ENCODE results near the gene NUDT15. TPM values are rescaled to one million over a fixed set of nuclear protein-coding genes. Genes with fewer than 3 reads are reported as not detected.
"Not testable (repeated sequence)": the region's sequence is repeated elsewhere in the genome, so short reads cannot be mapped to it uniquely, and the experiment has no call there.

The NUDT15 gene
- 6.9 TPM for total RNA-seq

DNA sequence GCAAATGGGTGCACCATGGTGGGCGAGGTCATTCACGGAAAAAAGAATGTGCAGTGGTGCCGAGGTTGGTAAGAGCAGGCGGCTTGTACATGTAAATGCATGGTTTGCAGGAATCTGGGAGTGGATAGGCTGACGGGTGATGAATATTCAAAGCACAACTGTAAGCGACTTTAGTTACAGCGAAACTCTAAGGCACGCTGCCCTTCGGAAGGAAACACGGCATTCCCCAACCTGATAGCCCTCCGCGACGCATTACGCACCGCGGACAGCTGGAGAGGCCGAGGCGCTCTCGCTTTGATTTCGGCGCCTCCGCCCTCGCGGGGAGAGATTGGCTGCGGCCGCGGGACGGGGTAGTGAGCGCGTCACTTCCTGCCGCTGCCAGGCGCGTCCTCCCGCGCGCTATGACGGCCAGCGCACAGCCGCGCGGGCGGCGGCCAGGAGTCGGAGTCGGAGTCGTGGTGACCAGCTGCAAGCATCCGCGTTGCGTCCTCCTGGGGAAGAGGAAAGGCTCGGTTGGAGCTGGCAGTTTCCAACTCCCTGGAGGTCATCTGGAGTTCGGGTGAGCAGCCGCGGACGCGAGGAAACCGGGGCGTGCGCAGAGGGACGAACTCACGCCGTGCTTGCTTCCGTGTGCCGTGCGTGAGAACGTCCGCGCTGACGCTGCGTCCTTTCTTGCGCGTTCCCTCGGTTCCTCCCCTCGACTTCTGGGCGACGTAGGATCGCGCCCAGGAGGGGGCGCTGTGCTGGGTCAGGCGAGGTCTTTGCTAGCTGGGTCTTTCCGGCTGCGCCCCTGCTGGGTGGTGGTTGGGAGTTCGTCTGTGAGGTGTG lies at the start of gene NUDT15:
Gene NUDT15 (plus strand): TSS at position 381 of the 828 bp plus-strand sequence. CDS start 21 bp downstream, at position 402.
- intact Hi-C loops (cut with DNase I): no loop called here
- ATAC-seq: peak; percentile 99

GRCh38 chr13:47990427-47990826 lies 47.1 kb upstream of the NUDT15 start:
- intact Hi-C loops (cut with DNase I): no loop called here
- DNase-seq (ENCODE audit: low spot score) (no peak), ATAC-seq (no peak)

More for the DNA sequence above, at the start of gene NUDT15:
- DNase-seq (ENCODE audit: low spot score): peak; percentile 95

- intact Hi-C loops (cut with DNase I): no loop called here
- DNase-seq (ENCODE audit: low spot score) (no peak), ATAC-seq (no peak)
Observed at GRCh38 chr13:47990920-47991466, 46.5 kb upstream of the NUDT15 start.

DNA sequence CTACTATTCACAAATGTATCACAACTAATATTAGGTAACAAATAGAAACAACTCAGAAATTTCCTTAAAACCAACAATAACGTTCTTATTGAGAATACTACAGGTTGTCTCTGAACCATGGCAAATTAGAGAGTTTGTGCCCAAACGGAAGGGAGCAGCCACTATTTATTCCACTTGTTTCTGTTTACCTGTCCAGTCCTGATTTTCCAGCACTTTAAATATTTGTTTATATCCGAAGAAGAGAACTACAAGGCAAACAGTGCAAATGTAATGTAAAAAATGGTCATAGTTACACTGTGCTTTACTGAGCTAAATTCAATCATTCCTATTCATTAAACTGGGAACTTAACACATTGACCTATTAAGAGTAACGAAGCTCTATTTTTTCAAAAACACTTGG lies 45.7 kb upstream of the NUDT15 start:
- ATAC-seq (no peak), DNase-seq (ENCODE audit: low spot score) (no peak)
- intact Hi-C loops (cut with DNase I): no loop called here

DNA sequence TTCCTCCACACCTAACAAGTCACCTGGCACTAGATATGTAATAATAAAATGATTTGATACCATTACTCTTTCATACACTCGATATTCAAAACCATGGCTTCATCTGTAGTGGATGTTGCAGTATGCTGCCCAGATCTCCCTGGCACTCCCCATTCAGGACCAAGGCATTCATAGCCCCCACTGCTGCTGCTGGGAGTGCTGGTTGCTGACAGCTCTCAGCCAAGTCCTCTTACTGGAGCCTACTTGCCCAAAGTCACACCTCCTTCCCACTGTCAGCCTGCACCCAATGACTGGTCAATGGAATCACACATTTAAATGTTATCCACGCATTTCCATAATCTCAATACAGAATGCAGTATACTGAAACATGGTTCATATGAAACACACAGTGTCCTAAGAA lies 40.1 kb upstream of the NUDT15 start:
- ATAC-seq (no peak), DNase-seq (ENCODE audit: low spot score) (no peak)
- intact Hi-C loops (cut with DNase I): no loop called here

DNA sequence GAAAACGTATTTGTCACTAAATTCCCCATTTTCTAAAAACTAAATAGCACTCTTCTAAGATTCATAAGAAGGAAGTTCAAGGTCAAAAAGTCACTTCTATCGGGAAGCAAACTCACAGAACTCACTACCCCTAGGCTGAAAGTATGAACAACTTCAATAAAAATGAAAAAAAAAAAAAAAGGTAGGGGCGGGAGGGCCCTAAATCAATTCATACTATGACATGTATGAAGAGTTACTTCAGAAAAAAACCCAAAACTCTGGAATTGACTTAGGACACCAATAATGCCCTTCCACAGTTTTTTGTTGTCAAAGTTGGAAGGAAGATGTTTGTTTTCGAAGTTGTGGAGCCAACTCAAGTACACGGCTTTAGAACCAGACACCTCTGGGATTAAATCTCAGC lies 37.6 kb upstream of the NUDT15 start:
- DNase-seq (ENCODE audit: low spot score): no peak
- intact Hi-C loops (cut with DNase I): no loop called here
- no peak for ATAC-seq

- no peak for DNase-seq (ENCODE audit: low spot score)
- intact Hi-C loops (cut with DNase I): no loop called here
- ATAC-seq: peak; percentile 63
Observed at GRCh38 chr13:48000559-48001113, 36.9 kb upstream of the NUDT15 start.

DNA sequence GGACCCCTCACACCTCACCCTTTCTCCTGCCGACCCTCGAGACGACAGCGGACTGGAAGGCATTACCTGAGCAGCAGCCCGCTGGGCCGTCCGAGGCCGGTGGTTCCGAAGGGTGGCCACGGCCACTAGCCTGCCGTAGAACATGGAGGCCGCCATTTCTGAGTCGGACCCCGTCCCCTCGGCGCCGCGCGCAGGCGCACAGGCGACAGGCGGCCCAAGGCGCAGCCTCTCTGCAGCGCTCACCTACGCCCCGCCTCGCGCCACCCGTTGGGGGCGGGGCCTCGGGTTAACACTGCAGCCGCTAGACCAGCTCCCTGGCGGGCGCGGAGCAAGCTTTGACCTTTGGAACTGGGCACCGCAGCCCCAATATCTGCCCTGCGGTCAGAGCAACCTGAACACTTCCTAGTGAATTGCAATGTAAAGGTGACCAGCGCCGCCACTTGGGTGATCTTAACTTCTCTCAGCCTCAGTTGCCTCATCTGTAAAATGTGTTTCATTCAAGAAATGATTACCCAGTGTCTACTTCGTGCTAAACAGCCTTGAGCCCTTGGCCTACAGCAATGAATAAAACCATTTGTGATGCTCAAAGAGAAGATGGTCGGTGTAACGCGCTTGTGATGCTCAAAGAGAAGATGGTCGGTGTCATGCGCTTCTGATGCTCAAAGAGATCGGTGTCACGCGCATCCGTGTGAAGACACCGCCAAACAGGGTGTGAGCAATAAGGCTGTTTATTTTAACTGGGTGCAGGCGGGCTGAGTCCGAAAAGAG lies 36.2 kb upstream of the NUDT15 start, which contains the start of gene SUCLA2:
Gene SUCLA2 (minus strand): TSS at position 160 of the 768 bp plus-strand sequence. CDS start 4 bp downstream, at position 156.
- peak; percentile 100 for ATAC-seq
- DNase-seq (ENCODE audit: low spot score): peak; percentile 92
- intact Hi-C loops (cut with DNase I): no loop called here

DNA sequence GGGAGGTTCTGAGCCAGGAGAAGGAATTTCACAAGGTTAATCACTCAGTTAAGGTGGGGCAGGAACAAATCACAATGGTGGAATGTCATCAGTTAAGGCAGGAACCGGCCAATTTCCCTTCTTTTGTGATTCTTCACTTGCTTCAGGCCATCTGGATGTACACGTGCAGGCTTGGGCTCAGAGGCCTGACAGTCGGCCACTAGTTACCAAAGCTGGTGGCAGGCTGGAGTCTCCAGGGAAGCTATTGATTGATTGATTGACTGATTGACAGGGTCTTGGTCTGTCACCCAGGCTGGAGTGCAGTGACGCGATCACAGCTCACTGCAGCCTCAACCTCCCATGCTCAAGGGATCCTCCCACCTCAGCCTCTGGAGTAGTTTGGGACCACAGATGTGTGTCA lies 35.5 kb upstream of the NUDT15 start:
- intact Hi-C loops (cut with DNase I); ATAC-seq; DNase-seq (ENCODE audit: low spot score): not testable (repeated sequence)

- ATAC-seq: no peak
Observed at GRCh38 chr13:48004201-48004600, 33.3 kb upstream of the NUDT15 start.

DNA sequence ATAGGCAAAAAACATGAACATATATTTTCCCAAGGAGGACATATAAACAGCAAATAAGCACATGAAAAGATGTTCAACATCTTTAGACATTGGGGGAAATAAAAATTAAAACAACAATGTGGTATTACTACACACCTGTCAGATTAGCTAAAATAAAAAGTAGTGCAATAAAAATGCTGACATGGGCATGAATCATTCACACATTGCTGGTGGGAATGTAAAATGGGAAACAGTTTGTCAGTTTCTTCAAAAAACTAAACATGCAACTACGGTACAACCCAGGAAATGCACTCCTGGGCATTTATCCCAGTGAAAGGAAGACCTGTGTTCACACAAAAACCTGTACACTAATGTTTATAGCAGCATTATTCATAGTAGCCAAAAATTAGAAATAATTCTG lies 31.1 kb upstream of the NUDT15 start:
- no peak for ATAC-seq
- intact Hi-C loops (cut with DNase I): no loop called here
- no peak for DNase-seq (ENCODE audit: low spot score)

More at GRCh38 chr13:48004201-48004600, 33.3 kb upstream of the NUDT15 start:
- DNase-seq (ENCODE audit: low spot score): no peak
- intact Hi-C loops (cut with DNase I): no loop called here

GRCh38 chr13:48009284-48009683 lies 28.2 kb upstream of the NUDT15 start:
- ATAC-seq (no peak), DNase-seq (ENCODE audit: low spot score) (no peak)
- intact Hi-C loops (cut with DNase I): no loop called here

GRCh38 chr13:48010698-48011097 lies 26.8 kb upstream of the NUDT15 start:
- intact Hi-C loops (cut with DNase I): no loop called here
- DNase-seq (ENCODE audit: low spot score) (no peak), ATAC-seq (no peak)

GRCh38 chr13:48012668-48013067 lies 24.9 kb upstream of the NUDT15 start:
- intact Hi-C loops (cut with DNase I): no loop called here
- DNase-seq (ENCODE audit: low spot score) (no peak), ATAC-seq (no peak)

DNA sequence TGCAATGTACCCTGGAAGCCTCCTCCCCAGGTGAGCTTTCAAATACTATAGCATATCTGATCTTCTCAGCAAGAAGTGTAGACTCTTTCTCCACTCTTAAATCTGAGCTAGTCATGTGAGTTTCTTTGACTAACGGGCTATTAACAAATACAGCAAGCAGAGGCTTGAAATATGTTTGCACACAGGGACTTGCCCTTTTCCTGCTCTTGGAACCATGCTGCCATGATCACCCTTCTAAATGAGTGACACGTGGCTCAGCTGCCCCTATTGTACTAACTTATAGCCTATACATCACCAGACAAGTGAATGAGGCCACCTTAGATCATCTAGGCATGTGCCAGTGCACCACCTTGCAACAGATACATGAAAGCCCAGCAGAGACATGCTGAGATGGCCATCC lies 23.2 kb upstream of the NUDT15 start:
- ATAC-seq: no peak
- intact Hi-C loops (cut with DNase I): no loop called here
- DNase-seq (ENCODE audit: low spot score): no peak

GRCh38 chr13:48018637-48019036 lies 18.9 kb upstream of the NUDT15 start:
- ATAC-seq: no peak
- intact Hi-C loops (cut with DNase I): no loop called here
- DNase-seq (ENCODE audit: low spot score): no peak

DNA sequence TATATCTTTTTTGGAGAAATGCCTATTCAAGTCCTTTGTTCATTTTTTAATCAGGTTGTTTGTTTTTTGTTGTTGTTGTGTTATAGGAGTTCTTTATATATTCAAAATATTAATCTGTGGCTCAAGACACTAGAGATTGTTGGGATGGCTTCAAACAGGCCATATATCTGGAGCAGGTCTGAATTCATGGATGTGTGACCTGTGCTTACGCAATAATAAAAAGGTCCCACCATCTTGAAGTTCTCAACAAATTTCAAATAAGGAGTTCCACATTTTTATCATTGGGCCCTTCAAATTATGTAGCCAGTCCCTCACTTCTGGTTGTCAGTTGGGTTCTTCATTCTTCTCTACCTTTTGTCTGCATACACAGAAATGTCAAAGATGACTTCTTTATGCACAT lies 17.7 kb upstream of the NUDT15 start:
- DNase-seq (ENCODE audit: low spot score) (no peak), ATAC-seq (no peak)
- intact Hi-C loops (cut with DNase I): no loop called here

- ATAC-seq (no peak), DNase-seq (ENCODE audit: low spot score) (no peak)
- intact Hi-C loops (cut with DNase I): no loop called here
Observed at GRCh38 chr13:48028066-48028465, 9.5 kb upstream of the NUDT15 start.

- ATAC-seq (no peak), DNase-seq (ENCODE audit: low spot score) (no peak)
- intact Hi-C loops (cut with DNase I): no loop called here
Observed at GRCh38 chr13:48029859-48030258, 7.7 kb upstream of the NUDT15 start.

DNA sequence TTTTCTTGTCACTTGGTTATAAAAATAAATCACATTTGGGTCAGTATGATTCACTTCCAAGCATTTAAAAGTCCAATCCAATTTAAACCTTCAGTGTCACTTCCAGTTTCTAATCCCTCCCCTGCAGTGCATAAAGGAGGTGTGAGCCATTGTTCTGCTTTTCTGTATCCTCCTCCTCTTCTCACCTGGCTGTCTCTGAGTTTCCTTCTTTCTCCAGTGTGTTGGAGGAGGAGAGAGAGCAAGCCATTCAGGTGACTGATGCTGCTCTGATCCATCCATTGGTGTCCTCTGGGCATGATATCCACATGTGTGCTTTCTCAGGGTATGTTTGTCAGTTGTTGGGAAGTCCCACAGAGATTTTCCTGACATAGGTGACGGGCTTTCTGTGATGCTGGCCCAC lies 1.2 kb downstream of the NUDT15 start:
- ATAC-seq (no peak), DNase-seq (ENCODE audit: low spot score) (no peak)
- intact Hi-C loops (cut with DNase I): no loop called here
